GM18870 (cell line): ENCODE results near the gene BPIFB3.
"Not testable (repeated sequence)": the region's sequence is repeated elsewhere in the genome, so short reads cannot be mapped to it uniquely, and the experiment has no call there.

Source experiments
- ATAC-seq: cut with Tn5 transposase; IDR thresholded peaks from one replicate; pipeline ENCODE4 v1.9.1; 2021; ENCODE audit warnings: moderate library complexity; ENCODE audit not compliant: unreplicated experiment

Gene BPIFB3

GRCh38 chr20:33112547-33113386 lies 59.1 kb downstream of the BPIFB3 start:
- no peak for ATAC-seq

- ATAC-seq, result no peak
These were observed 59.7 kb downstream of the BPIFB3 start for GRCh38 chr20:33113387-33113908.

- ATAC-seq, result not testable (repeated sequence)
These were observed 61.8 kb downstream of the BPIFB3 start for GRCh38 chr20:33115501-33115900.

GRCh38 chr20:33119725-33120720 lies 66.3 kb downstream of the BPIFB3 start:
- no peak for ATAC-seq

- no peak for ATAC-seq
These were observed 67.2 kb downstream of the BPIFB3 start for GRCh38 chr20:33120934-33121333.

- ATAC-seq, result not testable (repeated sequence)
These were observed 68.6 kb downstream of the BPIFB3 start for GRCh38 chr20:33122297-33122696.
